Globus pallidus (tissue), 1 donor: ENCODE results near the gene COL25A1.
A peak's percentile ranks its signal among the peaks of the same experiment; 100 is the strongest.

Experiments
- DNase-seq: peaks from one replicate; pipeline ENCODE4 v3.0.0-alpha.2; 2015; ENCODE audit warnings: low spot score

Gene COL25A1

GRCh38 chr4:108861334-108861733 lies 441.1 kb downstream of the COL25A1 start:
- DNase-seq = no peak

GRCh38 chr4:108854786-108855185 lies 447.7 kb downstream of the COL25A1 start:
- DNase-seq = no peak

- DNase-seq = no peak
Observed at GRCh38 chr4:108852691-108853090, 449.8 kb downstream of the COL25A1 start.

- DNase-seq = no peak
Observed at GRCh38 chr4:108851366-108851765, 451.1 kb downstream of the COL25A1 start.

- no peak for DNase-seq
Observed at GRCh38 chr4:108850219-108850649, 452.2 kb downstream of the COL25A1 start.

GRCh38 chr4:108849611-108850168 lies 452.8 kb downstream of the COL25A1 start:
- DNase-seq = no peak

GRCh38 chr4:108846568-108846967 lies 455.9 kb downstream of the COL25A1 start:
- no peak for DNase-seq

GRCh38 chr4:108840426-108840975 lies 462.0 kb downstream of the COL25A1 start:
- no peak for DNase-seq

- DNase-seq = no peak
Observed at GRCh38 chr4:108839333-108839732, 463.1 kb downstream of the COL25A1 start.

GRCh38 chr4:108838451-108838850 lies 464.0 kb downstream of the COL25A1 start:
- DNase-seq = no peak

GRCh38 chr4:108834835-108835384 lies 467.5 kb downstream of the COL25A1 start:
- peak; percentile 50 for DNase-seq

- peak; percentile 4 for DNase-seq
Observed at GRCh38 chr4:108834166-108834834, 468.2 kb downstream of the COL25A1 start.

- DNase-seq = no peak
Observed at GRCh38 chr4:108833046-108833445, 469.4 kb downstream of the COL25A1 start.

- DNase-seq = no peak
Observed at GRCh38 chr4:108831886-108832285, 470.6 kb downstream of the COL25A1 start.

- DNase-seq = no peak
Observed at GRCh38 chr4:108831291-108831690, 471.2 kb downstream of the COL25A1 start.

GRCh38 chr4:108830509-108831244 lies 471.8 kb downstream of the COL25A1 start:
- peak; percentile 18 for DNase-seq

GRCh38 chr4:108829966-108830492 lies 472.4 kb downstream of the COL25A1 start:
- DNase-seq = no peak

GRCh38 chr4:108828620-108829019 lies 473.8 kb downstream of the COL25A1 start:
- no peak for DNase-seq

GRCh38 chr4:108825737-108826136 lies 476.7 kb downstream of the COL25A1 start:
- no peak for DNase-seq

- no peak for DNase-seq
Observed at GRCh38 chr4:108821351-108821930, 481.0 kb downstream of the COL25A1 start.

- no peak for DNase-seq
Observed at GRCh38 chr4:108820492-108821350, 481.7 kb downstream of the COL25A1 start.
